DMS53 treated with DMSO at 0.1 percent for 48 hours (cell line): ENCODE measurements around the gene INPP5A.

Experiments
- DNase-seq: peaks from one replicate; lab custom pipeline; 2025; ENCODE audit not compliant: unreplicated experiment; lab: John Stamatoyannopoulos, UW

INPP5A gene

GRCh38 chr10:132748135-132748534 lies 210.5 kb downstream of the INPP5A start:
- no peak for DNase-seq

- no peak for DNase-seq
These were observed 211.2 kb downstream of the INPP5A start for GRCh38 chr10:132748545-132749370.

GRCh38 chr10:132749371-132749795 lies 211.8 kb downstream of the INPP5A start:
- DNase-seq = no peak

DNA sequence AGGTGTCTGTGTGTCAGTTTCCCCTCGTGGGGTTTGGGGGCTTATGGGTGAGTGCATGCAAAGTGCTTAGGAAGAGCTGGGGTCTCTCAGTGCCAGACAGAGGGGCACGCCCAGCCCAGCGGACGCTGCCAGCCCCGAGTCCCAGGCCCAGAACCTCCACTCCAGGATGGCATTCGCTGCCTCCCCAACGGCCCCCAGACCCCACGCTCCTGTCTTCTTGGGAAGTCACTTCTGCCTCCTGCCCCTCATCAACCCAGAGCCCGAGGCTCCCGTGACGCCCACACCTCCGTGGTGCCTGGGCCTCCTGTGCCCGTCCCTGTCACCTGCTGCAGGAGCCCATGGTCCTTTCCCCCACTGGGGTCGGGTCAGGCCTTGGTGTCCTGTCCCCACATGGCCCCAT lies 213.3 kb downstream of the INPP5A start:
- DNase-seq = no peak

GRCh38 chr10:132752378-132752777 lies 214.8 kb downstream of the INPP5A start:
- no peak for DNase-seq

DNA sequence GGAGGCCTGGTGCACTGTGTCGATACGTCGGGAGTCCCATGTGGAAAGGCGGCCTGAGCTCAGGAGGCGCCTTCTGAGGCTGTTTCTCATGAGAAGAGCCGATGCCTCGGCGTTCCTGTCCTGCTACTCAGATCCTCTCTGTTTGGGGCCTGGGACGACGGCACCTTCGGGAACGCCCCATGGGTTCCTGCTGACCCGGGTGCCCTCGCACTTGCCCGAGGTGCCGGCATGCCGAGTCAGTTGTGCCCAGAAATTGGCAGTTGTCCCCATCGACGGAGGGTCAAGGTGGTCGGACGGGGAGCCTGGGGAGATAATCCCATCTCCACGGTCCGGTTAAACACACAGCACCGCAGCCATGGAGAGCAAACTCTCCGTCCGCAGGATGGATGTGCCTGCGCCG lies 215.4 kb downstream of the INPP5A start:
- no peak for DNase-seq

DNA sequence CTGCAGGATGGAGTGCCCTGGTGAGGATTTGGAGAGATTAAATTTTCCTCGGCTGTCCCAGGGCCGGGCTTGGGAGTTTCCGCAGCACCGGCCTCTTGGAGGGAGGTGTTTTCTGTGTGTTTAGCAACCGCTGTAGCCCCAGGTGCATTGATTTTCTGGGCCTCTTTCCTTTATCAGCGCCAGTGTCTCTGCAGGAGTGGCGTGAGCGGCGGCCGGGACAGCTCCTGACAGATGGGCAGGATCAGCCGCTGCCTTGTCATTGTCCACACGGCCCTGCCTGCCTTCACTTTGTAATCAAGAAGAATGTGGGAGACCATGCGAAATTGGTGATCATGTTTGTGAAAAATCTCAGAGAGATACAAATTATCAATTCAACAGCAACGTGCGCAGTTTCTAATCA lies 216.0 kb downstream of the INPP5A start:
- DNase-seq = no peak

DNA sequence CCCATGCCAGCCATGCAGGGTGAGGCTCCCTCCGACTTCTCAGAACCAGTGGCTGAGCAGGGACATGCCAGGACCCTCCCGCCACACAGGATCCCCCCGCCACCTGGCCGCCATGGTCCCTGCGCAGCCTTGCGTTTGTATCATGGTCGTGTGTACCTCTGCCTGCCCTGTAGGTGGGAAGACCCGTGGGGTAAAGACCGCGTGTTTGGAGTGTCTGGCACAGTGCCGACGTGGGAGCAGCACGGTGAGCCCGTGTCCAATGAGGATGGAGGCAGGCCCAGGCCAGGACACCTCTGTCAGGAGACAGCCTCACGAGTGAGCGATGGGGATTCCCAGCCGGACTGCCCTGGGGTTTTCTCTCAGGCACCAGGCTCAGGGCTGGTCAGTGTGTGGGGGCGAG lies 216.5 kb downstream of the INPP5A start:
- DNase-seq = no peak

- no peak for DNase-seq
These were observed 217.7 kb downstream of the INPP5A start for GRCh38 chr10:132755166-132755711.

- DNase-seq = no peak
These were observed 219.0 kb downstream of the INPP5A start for GRCh38 chr10:132756591-132756990.

DNA sequence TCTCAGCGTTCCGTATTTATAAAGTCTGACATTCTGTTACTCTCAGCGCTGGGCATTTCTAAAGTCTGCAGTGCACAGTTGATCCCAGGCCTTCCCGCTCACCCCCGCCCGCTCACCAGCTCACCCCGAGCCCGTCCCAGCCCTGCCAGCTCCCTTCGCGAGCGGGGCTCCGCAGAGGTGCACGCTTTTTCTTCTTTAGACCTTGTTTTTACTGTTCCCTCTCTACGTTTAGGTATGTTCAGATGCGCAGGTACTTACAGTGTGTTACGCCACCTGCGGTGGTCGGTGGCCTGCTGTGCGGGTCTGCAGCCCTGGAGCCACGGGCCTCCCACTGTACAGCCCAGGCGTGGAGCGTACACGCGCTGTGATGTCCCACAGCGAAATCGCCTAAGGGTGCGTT lies 219.6 kb downstream of the INPP5A start:
- DNase-seq = no peak

DNA sequence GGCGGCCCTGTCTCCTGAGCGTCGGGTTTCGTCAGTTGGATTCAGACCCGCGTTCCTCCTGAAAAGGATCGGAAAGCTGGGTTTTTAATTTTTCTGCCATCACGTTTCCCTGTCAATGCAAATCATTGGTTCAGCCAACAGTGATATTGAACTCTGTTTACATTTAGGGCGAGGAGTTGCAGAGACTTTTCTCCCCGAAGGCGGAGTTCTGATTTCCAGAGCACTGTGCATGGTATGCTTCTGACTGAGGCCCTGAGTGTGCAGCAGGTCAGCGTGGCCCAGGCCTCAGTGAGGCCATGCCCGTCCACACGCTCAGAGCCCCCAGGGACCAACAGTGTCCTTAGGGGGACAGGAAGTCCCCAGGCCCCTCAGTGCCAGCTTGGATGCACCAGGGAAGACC lies 221.3 kb downstream of the INPP5A start:
- no peak for DNase-seq

- DNase-seq = no peak
These were observed 223.9 kb downstream of the INPP5A start for GRCh38 chr10:132761395-132762060.

DNA sequence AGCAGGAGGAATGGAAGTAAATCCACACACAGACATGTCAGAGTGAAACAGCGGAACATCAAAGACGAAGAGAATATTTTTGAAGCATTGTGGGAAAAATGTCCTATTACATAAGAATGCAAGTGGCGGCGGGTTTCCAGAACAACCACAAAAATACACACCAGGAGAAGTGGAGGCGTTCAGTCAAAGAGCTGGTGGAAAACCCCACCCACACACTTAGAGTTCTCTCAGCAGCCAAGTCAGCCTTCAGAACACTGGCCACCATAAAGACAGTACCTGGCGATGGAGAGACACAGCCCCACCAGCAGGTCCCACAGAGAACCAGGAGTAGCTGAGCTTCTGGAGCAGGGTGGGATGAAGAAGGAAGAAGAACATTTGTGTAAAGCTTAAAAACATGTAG lies 224.7 kb downstream of the INPP5A start:
- no peak for DNase-seq

GRCh38 chr10:132763545-132763944 lies 226.0 kb downstream of the INPP5A start:
- DNase-seq = no peak

DNA sequence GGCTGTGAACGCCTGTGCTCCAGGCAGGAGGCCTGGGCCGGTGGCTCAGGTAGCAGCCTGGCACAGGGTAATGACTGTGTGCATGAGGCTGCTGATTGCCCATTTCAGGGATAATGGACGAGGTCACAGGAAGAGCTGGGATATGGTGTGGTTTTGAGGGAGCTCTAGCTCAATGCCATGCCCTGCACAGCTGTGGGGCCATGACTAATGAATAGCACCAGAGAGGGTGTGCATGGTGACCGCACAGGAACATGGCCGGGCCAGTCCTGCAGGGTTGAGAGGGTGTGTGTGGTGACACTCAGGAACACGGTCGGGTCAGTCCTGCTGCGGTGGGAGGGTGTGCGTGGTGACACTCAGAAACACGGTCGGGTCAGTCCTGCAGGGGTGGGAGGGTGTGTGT lies 226.5 kb downstream of the INPP5A start:
- no peak for DNase-seq

DNA sequence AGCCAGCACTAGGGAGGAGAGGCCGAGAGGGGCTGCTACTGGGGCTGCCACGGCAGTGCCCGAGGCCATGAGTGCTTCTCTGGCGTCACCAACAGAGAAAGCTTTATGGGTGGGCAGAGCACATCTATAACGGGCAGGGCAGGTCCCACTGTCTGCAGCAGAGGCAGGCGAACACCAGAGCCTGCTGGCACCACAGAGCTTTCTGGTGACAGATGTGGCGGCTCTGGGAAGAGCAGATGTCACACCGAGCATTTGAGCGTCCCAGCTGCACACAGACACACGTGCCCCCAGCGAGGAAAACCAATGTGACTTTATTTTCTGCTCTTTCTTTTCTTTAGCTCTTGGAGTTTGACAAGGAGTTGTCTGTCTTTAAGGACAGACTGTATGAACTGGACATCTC lies 227.8 kb downstream of the INPP5A start:
- no peak for DNase-seq

DNA sequence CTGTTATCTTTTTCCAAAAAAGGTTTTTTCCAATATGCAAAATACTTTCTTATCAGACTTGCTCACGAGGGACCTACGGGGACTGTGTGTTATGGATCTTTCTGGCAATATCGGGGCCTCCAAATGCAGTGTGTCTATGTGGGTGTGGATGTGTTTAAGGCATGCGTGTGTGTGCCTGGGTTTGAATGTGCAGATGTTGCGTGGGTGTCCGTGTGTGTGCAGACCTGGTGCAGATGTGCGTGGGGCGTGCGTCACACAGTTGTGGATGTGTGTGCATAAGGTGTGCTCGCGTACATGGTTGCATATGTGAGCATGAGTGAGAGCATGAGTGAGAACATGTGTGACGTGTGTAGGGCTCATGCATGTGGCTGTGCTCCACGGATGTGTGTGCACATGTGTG lies 228.7 kb downstream of the INPP5A start:
- no peak for DNase-seq

- DNase-seq = no peak
These were observed 231.0 kb downstream of the INPP5A start for GRCh38 chr10:132768346-132769248.

- no peak for DNase-seq
These were observed 232.8 kb downstream of the INPP5A start for GRCh38 chr10:132770061-132771021.
